Smooth muscle cell (in vitro differentiated cells): ENCODE results near the gene PLA2R1. TPM values are rescaled to one million over a fixed set of nuclear protein-coding genes. Genes with fewer than 3 reads are reported as not detected.

Experiments
- DNase-seq: peaks from one replicate; lab custom pipeline; 2025; ENCODE audit not compliant: unreplicated experiment; lab: John Stamatoyannopoulos, UW
- H2AFZ ChIP-seq: fragments of 200-600 bp; sonication (generic); 2 replicates; pipeline ENCODE4 v1.6.0; 2016; ENCODE audit warnings: antibody characterized with exemption, low read depth, mild to moderate bottlenecking
- H3F3A ChIP-seq: fragments of 200-600 bp; sonication (generic); 2 replicates; pipeline ENCODE4 v1.6.0; 2017; ENCODE audit warnings: antibody characterized with exemption, low read depth
- H3K27ac ChIP-seq: fragments of 200-600 bp; sonication (generic); 2 replicates; pipeline ENCODE4 v1.5.1; 2016; ENCODE audit warnings: low read depth, mild to moderate bottlenecking
- H3K27me3 ChIP-seq: fragments of 200-600 bp; sonication (generic); 2 replicates; pipeline ENCODE4 v1.6.1; 2016; ENCODE audit warnings: low read depth, mild to moderate bottlenecking
- H3K36me3 ChIP-seq: fragments of 200-600 bp; sonication (generic); 2 replicates; pipeline ENCODE4 v1.5.1; 2016; ENCODE audit warnings: low read depth
- H3K4me1 ChIP-seq: fragments of 200-600 bp; sonication (generic); 2 replicates; pipeline ENCODE4 v1.5.1; 2016; ENCODE audit warnings: low read depth
- H3K4me2 ChIP-seq: fragments of 200-600 bp; sonication (generic); 2 replicates; pipeline ENCODE4 v1.6.0; 2016; ENCODE audit warnings: mild to moderate bottlenecking
- H3K4me3 ChIP-seq: fragments of 200-600 bp; sonication (generic); 2 replicates; pipeline ENCODE4 v1.5.1; 2016; ENCODE audit warnings: mild to moderate bottlenecking
- H3K79me2 ChIP-seq: fragments of 200-600 bp; sonication (generic); 2 replicates; pipeline ENCODE4 v1.6.0; 2016; ENCODE audit warnings: low read depth, mild to moderate bottlenecking
- H3K9ac ChIP-seq: fragments of 200-600 bp; sonication (generic); 2 replicates; pipeline ENCODE4 v1.6.0; 2016; ENCODE audit warnings: low read depth
- H3K9me3 ChIP-seq: fragments of 200-600 bp; sonication (generic); replicated peaks from 2 replicates; pipeline ENCODE4 v1.5.1; 2016; ENCODE audit warnings: low read depth
- H4K20me1 ChIP-seq: fragments of 200-600 bp; sonication (generic); 2 replicates; pipeline ENCODE4 v1.6.0; 2016; ENCODE audit warnings: low read depth
- WGBS: methylation state at CpG from one replicate; pipeline ENCODE4 v1.1.7; 2016; ENCODE audit warnings: low lambda C conversion rate; 5-methylcytosine and 5-hydroxymethylcytosine counted together
- polyA plus RNA-seq: library from polyadenylated mRNA; unstranded; fragments of >200 nt; fragmentation: Nextera tagmentation; extraction: Ambion mirVana; gene quantifications from 2 replicates; pipeline ENCODE4 v1.2.1, GENCODE V29; 2016
- total RNA-seq: library from RNA; depleted of rRNA; stranded (reverse); fragments of >200 nt; gene quantifications from 2 replicates; pipeline ENCODE4 v1.2.3, GENCODE V29; 2014
- TF ChIP-seq, protein P1 (sequence below): fragments of 200-600 bp; sonication (generic); IDR thresholded peaks from 2 replicates; pipeline ENCODE4 v1.5.1; 2017; ENCODE audit warnings: borderline replicate concordance, mild to moderate bottlenecking, antibody characterized with exemption; ENCODE audit not compliant: insufficient read depth, poor library complexity, severe bottlenecking

PLA2R1 gene
- total and polyA plus RNA-seq, 2 experiments from 2014 or later, result 4.8 to 7.3 TPM

DNA sequence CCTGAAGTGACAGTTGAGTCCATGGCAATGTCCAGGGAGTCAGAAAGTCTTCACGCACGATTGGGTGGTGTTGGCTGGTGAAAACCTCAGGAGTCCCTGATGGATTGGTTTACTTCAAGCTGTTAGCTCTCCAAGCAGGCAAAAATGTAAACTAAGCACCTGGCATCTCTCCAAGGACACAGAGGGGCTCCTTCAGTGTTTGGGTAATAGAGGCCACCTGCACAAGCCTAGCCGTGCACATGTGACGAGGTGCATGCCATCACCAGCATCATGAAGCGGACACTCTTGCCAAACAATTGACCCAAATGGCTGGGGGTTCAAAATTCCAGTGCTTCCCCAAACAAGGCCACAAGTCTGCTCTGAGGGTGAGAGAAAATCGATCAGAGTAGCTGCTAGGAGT lies 159.7 kb downstream of the PLA2R1 start:
- Histone ChIP-seq H3K4me3 (no peak overlapping the region), H2AFZ (no peak overlapping the region), H3K79me2 (no peaks in the 10 kb centered on the region), H3K9ac (no peak overlapping the region), H3K27ac (no peak overlapping the region), H3K4me1 (peaks cover 3% of the 10 kb centered on the region), H3K27me3 (peaks cover 96% of the 10 kb centered on the region), H3K9me3 (no peaks in the 10 kb centered on the region), H3K4me2 (no peak overlapping the region), H3K36me3 (no peaks in the 10 kb centered on the region), H3F3A (no peaks in the 10 kb centered on the region), H4K20me1 (no peaks in the 10 kb centered on the region)
- no peak for DNase-seq
- TF ChIP-seq, protein P1, sequence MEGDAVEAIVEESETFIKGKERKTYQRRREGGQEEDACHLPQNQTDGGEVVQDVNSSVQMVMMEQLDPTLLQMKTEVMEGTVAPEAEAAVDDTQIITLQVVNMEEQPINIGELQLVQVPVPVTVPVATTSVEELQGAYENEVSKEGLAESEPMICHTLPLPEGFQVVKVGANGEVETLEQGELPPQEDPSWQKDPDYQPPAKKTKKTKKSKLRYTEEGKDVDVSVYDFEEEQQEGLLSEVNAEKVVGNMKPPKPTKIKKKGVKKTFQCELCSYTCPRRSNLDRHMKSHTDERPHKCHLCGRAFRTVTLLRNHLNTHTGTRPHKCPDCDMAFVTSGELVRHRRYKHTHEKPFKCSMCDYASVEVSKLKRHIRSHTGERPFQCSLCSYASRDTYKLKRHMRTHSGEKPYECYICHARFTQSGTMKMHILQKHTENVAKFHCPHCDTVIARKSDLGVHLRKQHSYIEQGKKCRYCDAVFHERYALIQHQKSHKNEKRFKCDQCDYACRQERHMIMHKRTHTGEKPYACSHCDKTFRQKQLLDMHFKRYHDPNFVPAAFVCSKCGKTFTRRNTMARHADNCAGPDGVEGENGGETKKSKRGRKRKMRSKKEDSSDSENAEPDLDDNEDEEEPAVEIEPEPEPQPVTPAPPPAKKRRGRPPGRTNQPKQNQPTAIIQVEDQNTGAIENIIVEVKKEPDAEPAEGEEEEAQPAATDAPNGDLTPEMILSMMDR, result no peak
- WGBS, result 93% methylated on average over 6 of the region's 6 CpGs

DNA sequence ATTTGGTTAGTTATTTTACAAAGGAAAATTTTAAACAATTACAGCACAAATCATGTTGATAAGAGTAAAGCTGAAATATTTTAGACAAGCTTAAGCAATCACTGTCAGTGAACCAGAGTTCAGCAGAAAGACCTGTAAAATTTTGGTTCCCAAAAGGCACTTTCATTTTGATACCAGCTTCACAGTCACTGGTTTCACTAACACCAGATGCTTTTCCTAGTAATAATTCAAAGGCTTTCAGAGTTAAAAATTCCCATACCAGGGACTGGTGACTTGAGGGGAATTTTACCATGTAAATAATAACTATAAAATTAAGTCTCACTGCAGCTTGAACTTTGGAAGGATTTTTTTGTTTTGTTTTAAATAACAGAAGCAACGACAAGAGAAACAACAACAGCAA lies 162.1 kb downstream of the PLA2R1 start:
- H3K27ac ChIP-seq, result no peak overlapping the region
- H3K36me3 ChIP-seq, result no peaks in the 10 kb centered on the region
- H3F3A ChIP-seq, result no peaks in the 10 kb centered on the region
- peaks cover 93% of the 10 kb centered on the region for H3K27me3 ChIP-seq
- peaks cover 11% of the 10 kb centered on the region for H3K4me1 ChIP-seq
- 89% methylated on average over 1 of the region's 1 CpG for WGBS
- no peak for DNase-seq
- no peak overlapping the region for H3K9ac ChIP-seq
- no peak overlapping the region for H2AFZ ChIP-seq
- H3K79me2 ChIP-seq, result no peaks in the 10 kb centered on the region
- no peaks in the 10 kb centered on the region for H4K20me1 ChIP-seq
- no peak overlapping the region for H3K4me2 ChIP-seq
- no peak overlapping the region for H3K4me3 ChIP-seq
- H3K9me3 ChIP-seq, result no peaks in the 10 kb centered on the region
- TF ChIP-seq, protein P1, result no peak

DNA sequence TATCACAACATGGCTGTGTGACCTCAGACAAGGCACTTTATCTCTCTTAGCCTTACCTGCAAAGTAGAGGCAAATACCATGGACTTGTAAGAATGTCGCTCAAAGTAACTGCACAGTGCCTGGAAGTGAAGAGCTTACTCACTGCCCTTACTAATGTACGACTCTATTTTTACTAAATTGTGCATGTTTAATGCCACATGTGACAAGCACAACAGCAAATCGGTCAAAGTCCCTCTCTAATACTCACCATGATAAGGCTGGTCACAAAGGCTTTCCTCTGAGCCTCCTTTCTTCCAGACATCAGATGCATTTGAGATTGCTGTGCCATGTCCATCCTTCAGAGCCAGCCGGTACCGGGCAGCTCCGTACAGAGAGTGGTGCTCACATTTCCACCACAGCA lies 164.0 kb downstream of the PLA2R1 start:
- H3K4me1 ChIP-seq, result peaks cover 8% of the 10 kb centered on the region
- TF ChIP-seq, protein P1, result no peak
- no peaks in the 10 kb centered on the region for H3F3A ChIP-seq
- peaks cover 74% of the 10 kb centered on the region for H3K27me3 ChIP-seq
- H3K27ac ChIP-seq, result no peak overlapping the region
- no peak for DNase-seq
- no peaks in the 10 kb centered on the region for H3K79me2 ChIP-seq
- H3K9me3 ChIP-seq, result no peaks in the 10 kb centered on the region
- H3K9ac ChIP-seq, result no peak overlapping the region
- H4K20me1 ChIP-seq, result no peaks in the 10 kb centered on the region
- 89% methylated on average over 6 of the region's 6 CpGs for whole genome bisulfite sequencing
- H3K4me3 ChIP-seq, result no peak overlapping the region
- no peak overlapping the region for H3K4me2 ChIP-seq
- H2AFZ ChIP-seq, result no peak overlapping the region
- H3K36me3 ChIP-seq, result no peaks in the 10 kb centered on the region

DNA sequence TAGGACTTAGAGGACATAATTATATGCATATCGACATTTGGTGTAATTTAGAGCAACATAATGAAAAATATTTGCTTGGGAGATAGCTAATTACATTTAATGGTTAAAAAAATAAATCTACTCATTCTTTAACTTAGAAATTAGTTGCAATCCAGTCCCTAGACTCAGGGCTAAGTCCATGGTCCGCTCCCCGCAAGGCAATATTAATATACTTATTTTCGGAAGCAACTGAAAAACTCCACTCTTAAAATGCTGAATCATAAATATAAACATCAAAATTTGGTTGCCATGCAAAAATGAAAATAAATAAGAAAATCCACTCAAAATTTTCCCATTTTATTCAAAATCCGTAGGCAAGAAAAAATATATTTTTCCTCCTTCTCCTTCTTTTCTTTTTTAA lies 164.7 kb downstream of the PLA2R1 start:
- Histone ChIP-seq H3F3A (no peaks in the 10 kb centered on the region), H3K9ac (no peak overlapping the region), H3K4me3 (no peak overlapping the region), H4K20me1 (no peaks in the 10 kb centered on the region), H3K36me3 (no peaks in the 10 kb centered on the region), H3K4me2 (no peak overlapping the region), H3K9me3 (no peaks in the 10 kb centered on the region), H3K4me1 (peaks cover 8% of the 10 kb centered on the region), H3K27me3 (peaks cover 67% of the 10 kb centered on the region), H3K27ac (no peak overlapping the region), H2AFZ (no peak overlapping the region), H3K79me2 (no peaks in the 10 kb centered on the region)
- 89% methylated on average over 5 of the region's 5 CpGs for WGBS
- TF ChIP-seq, protein P1, result no peak
- no peak for DNase-seq
